Renal cortical epithelial cell (primary cell): ENCODE data around the gene PIK3R6. TPM values are rescaled to one million over a fixed set of nuclear protein-coding genes. Genes with fewer than 3 reads are reported as not detected.
"Not testable (repeated sequence)": the region's sequence is repeated elsewhere in the genome, so short reads cannot be mapped to it uniquely, and the experiment has no call there.

Experiments
- DNase-seq: peaks from one replicate; pipeline ENCODE4 v3.0.0-alpha.2; 2011; ENCODE audit warnings: low read depth
- total RNA-seq: library from RNA; depleted of rRNA; stranded (reverse); fragments of >200 nt; gene quantifications from 2 replicates; pipeline ENCODE4 v1.2.3, GENCODE V29; 2014

Gene PIK3R6
- total RNA-seq, 1 donor from 2014 or later: not detected

DNA sequence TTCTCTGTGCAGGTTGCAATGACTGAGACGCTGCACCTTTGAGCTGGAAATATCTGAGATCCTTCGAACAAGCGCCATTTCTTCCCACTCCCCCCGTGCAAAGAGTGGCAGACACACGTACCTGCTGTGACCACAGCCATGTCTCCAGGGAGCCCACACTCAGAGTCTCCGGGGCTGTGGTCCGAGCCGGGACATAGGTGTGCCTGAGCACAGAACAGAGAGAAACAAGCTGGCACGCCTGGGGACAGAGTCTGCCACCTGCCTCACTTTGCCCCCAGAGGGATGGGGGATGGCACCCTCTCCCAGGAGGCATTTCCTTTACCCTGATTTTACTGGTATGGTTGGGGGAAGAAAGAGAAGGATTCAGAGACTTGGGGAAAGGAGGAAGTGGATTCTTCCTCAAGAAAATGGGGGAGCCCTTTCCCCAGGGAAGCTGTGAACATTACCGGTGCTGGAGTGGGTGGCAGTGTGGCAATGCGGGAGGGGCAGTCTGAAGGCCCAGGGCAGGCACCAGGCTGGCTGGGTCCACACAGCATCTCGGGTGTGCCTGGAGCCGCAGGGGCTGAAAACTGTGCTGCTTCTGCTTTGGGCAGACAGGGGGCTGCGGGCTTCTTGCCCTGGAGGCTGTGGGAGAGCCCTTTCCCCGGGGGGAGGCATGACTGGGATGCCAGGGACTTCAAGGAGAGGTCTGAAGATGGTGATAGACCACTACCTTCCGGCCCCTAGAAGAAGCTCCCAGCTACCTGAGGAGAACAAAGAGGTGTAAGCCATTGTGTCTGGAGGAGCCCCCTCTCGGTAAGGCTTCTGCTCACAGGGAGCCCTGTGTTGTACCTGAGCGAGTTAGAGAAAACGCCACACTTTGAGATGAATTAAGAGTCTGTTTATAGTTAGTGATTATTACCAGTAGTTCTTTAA, 6.6 kb upstream of the PIK3R6 start:
- DNase-seq: no peak

DNA sequence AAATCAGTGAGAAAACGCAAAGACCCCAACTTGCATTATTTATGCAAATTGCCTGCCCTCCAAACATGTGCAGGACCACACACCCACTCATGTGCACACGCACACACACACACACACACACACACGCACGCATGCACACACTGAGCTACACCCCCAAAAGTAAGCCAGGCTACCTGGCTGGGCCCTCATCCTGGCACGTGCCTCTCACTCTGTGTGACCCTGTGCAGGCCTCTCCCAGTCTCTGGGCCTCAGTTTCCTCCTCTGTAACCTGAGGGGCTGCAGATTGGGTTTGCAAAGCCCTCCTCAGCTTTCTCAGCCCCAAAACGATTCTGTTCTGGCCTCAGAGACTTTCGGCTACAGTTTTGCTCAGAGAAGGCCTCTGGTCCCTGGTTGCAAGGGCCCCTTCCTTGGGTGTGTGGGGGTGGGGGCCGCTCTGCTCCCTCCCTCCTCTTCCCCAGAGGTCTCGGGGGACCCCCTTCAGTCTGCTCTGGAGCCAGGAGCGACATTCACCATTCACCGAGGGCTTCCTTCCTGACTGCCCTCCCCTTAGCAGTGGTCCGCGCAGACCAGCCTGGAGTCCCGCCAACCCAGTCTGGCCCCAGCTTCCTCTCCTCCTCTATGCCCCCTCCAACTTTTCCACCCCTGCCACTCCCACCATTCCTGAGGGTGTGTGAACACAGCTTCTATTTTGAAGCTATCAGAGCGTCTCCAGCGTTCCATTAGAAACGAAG, 5.4 kb upstream of the PIK3R6 start:
- no peak for DNase-seq

DNA sequence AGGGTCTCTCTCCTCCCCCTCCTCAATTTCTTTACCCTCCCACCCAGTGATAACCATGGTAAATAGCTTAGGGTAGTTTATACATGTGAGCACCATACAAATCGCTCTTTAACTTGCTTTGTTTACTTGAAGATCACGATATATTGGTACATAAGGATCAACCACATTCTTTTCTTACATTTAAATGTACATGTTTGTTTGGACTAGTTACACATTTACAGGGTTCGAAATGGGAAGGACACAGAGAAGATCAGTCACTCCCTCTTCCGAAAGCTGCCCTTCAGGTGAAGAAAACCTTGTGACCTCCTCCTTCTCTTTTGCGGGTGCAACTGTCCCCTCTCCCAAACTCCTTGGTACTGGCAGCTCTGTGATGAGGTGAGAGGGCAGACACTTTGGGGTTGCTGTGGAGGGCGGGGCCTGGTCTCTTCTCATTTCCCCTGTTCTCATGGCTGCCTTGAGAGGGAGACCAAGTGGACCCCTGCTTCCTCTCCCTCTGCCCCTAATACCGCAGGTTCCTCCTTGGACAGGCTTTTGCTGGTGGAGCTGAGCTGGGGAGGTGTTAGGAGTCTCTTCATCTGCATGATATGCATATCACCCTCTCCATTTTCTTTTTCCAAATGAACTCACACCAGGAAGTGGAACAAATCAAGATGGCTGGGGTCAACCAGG, 4.7 kb upstream of the PIK3R6 start:
- DNase-seq: no peak

DNA sequence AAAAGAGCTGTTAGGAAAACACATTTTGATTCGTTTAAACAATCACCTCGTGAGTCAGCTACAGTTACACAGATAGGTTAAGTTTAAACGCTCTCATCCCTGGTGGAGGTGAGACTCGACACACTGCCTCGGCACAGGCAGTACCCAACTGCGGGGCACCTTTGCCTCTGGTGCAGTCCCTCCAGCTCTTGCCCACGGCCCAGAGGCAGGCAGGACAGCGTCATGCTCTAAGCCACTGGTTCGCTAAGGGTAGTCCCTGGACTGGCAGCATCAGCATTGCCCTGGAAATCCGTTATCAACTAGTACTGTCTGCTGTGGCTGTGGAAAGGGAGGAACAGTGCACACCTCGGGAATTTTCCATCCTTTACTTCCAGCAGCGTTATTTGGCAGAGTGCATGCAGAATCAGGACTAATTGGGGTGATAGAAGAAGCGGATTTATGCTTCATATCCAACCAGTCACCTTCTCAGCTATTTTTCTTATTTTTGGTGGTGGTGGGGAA, 3.7 kb upstream of the PIK3R6 start:
- no peak for DNase-seq

DNA sequence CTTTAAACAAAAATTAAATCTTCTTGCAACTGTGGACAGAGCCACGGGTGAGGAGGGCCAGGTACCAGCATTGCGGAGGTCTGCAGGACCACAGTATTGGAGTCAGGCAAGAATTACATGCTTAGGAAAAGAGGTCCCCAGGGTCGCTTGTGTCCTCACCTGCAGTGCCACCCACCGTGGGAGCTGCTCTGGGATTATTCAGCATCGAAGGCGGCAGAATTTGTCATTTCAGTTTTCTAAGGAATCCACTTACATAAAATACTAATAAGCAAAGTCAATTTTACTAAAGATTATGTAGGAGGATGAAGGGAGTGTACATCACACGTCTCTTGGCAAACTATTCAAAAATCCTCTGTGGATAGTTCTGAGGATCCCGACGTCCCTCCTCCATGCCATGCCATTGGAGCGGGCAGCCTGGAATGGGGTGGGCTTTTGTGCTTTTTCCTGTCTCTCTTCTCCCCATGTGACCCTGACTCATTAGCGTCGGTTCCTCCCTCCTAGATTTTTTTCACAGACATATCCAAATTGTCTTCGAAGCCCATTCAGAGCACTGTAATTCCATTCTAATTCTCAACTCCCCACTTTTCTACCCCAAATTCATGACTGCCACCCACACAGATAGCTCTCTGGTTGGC, 3.0 kb upstream of the PIK3R6 start:
- DNase-seq: no peak

DNA sequence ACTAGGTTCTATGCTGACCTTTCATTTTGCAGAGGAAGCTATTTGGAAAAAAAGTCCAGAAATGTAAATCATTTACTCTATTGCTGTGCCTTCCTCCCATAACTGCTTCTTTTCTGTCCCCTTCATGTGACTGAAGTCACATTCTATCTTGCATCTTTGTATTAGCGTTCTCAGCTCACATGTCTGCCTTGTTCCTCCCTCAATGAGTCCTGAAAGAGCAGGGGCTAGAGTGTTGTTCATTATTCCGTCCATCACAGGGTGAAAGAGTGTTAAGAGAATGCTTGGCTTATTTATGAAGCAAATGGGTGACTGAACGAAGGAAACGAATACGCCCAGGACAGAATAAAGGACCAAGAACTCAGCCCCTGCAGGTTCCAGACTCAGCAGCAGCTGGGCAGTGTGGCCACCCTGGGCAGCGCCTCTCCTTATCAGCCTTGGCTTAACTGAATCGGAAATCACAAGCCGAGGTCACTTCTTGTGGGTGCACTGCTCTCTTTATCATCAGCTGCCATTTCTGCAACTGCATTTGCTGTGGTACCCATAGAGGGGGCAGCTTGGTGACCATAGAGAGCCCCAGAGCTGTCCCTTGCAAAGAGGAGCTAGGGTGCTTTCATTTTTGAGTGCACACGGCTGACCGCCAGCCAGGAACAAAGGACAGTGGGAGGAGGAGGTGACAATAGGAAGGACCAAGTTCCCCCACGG, 1.8 kb upstream of the PIK3R6 start:
- no peak for DNase-seq

DNA sequence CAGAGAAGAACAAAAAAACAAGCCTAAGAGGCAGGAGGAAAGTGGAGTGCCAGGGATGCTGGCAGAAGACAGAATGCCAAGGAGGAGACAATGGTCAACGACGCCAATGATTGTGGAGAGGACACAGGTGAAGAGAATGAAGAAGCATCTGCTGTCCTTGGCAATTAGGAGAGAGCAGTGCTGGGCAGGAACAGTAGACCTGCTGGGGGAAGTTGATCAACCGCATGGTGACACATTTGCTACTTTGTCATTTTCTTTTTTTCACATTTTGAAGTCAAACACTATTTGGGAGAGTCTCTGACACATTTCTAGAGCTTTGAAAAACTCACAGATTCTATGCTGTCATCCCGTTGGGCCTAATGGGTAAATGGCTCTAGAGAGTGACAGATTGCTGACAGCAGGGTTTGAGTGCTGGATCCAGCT, 1.1 kb upstream of the PIK3R6 start:
- DNase-seq: no peak

DNA sequence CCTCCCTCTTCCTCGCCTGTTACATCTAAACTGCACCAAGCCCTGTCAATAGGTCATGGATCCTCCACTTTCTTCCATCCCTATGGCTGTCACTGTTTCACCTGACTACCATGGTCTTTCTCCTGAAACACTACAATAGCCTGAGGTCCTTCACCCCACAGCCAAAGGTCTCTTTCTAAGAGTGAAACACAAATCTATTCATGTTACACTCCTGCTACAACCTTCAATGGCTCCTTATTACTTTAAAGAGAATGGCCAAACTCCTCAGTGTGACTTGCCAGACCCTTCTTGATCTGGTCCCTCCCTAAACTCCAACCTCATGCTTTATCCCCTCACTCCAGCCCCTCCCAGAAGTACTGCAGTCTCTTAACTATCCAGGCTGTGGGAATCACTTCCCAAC, 618 bp upstream of the PIK3R6 start:
- no peak for DNase-seq

DNA sequence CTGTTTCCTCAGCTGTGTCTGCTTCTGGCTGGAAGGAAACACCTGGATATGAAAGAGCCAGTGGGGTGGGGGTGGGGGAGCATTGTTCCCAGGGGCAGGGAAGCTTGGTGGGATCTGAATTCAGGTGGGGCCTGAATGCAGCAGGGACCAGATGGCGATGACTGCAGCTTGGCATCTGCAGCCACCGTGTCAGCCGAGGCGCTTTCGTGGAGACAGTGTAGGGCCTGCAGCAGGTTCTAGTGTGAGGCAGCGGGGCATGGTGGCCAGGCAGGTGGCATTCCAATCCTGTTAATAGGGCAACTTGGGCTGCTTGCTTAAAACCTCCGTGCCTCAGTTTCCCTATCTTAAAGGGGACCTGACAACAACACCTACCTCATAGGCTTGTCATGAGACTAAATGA, 1.7 kb downstream of the PIK3R6 start:
- DNase-seq: no peak

DNA sequence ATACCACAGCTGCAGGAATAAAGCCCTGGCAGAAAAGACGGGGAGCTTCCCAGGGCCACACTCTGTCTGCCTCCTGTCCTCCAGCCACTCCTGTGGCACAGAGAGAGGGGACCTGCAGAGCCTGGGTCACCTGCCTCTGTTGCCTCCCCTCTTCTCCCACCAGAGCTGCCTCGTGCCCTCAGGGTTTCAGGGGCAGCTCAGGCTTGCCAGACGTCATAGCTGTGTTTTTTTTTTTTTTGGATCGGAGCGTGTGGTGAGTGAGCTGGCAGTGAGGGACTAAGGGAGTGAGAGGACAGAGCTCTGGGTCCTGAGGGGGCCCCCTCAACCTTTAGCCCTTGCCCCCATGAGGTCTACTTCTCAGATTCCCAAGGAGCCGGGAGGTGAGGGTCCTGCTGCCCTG, 2.1 kb downstream of the PIK3R6 start:
- no peak for DNase-seq

DNA sequence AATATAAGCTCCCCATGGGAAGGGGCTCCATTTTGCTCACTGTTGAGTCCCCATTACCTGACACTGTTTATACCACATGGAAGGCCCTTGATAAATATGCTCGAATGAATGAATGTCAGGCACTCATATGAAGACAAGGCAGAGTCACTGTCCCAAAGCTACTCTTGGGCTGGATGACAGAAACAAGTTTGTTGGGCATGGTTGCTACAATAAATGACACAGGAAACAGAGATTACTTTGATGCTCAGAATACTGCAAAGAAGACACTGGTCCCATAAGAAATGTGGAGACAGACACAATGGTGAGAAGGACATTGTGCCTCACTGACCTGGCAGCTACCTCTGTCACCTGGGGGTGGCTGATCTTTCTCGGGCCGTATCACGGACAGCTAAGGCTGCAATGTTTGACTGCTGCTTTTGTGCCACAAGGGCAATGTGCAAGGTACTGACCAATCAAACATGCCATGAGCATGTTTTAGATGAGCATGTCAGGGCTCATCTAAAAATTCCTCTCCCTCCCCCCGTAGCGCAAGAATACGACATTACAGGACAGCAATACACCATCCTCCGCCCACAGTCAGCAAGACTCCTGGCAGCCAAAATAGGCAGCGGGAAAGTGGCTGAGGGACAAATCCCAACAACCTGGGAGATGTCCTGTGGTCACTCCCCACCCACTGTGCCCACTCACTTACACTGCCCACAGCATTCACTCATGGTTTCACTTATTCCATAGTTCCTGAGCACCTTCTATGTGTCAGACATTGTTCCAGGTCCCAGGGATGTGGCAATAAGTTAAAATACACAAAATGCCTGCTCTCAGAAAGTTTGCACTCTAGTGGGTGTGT, 5.0 kb downstream of the PIK3R6 start:
- no peak for DNase-seq

DNA sequence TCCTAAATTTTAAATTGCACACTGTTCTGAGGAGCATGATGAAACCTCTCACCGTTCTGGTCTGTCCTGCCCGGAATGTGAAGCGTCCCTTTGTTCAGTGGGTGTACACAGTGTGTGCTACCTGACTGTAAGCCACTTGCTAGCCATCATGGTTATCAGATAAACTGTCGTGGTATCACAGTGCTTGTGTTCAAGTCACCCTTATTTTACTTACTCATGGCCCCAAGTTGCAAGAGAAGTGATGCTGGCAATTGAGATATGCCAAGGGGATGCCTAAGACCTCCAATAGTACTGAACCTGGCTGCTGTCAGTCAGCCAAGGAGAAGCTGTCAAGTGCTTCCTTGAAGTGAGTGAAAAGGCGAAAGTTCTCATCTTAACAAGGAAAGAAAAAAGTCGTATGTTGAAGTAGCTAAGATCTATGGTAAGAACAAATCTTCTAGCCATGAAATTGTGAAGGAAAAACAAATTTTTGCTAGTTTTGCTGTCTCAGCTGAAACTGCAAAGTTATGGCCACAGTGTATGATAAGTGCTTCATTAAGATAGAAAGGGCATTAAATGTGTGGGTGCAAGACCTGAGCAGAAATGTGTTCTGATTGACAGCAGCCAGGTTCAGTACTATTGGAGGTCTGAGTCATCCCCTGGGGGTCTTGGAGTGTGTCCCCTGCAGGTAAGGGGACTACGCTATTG, 5.8 kb downstream of the PIK3R6 start:
- DNase-seq: no peak

DNA sequence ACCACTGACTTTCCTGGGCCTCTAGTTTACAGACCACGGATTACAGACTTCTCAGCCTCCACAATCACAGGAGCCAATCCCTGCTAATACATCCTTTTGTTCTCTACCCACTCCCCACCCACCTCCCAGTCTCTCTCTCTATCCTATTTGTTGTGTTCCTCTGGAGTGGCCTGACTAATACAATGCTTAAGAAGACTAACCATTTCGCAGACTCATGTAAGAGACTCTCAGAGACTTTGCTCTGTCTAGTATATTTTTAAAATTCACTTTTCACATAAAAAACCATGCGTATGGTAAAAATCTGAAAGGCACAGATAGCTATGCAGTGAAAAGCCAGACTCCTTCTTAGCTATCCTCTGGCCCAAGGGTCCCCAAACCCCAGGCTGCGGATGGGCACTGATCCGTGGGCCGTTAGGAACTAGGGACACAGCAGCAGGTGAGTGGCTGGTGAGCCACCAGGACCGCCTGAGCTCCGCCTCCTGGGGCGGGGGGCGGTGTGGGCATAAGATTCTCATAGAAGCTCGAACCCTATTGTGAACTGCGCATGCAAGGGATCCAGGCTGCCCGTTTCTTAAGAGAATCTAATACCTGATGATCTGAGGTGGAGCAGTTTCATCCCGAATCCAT, 7.6 kb downstream of the PIK3R6 start:
- DNase-seq: no peak

DNA sequence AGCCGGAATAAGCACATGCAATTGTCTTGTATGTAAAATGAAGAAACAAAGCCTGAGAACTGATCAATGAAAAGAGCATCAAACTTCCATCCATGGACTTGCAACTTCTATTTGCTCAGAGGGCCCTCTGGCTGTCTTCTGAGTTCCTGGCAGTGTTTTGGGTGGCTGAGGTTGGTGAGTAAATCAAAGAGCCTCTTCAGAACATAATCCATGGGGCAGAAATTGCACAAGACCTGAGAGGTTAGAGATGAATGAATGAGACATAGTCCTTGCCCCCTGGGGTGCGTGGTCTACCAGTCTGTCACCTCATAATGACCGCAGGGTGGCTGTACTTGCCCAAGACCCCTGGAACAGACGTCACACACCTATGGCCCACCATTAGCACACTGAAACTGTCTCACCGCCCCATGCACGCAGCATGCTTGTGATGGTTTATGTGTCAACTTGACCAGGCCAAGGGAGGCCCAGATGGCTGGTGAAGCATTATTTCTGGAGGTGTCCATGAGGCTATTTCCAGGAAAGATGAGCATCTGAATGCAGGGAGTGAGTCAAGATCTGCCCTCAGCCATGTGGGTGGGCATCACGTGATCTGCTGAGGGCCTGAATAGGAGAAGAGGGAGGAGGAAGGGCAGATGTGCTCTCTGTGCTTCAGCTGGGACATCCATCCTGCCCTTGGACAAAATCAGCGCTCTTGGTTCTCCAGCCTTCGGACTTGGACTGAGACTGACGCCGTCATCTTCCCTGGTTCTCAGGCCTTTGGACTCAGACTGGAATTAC, 8.3 kb downstream of the PIK3R6 start:
- DNase-seq: no peak

DNA sequence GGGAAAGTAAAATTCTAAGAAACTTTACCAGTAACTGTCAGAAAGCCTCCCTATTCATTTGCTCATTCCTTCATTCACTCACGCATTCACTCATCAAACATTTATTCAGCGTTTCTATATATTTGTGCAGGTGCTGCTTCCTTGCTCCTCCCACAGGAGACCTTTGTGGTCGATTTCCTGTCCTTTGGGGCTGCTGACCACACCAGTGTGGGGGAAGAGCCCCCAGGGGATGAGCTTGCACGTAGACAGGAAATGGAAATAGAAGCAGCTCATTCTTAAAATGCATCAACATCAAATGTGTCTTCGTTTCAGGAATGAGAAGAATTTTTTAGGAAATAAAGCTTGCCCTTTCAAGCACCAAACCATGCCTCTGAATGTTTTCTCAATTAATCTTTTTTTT, 9.6 kb downstream of the PIK3R6 start:
- DNase-seq: no peak

DNA sequence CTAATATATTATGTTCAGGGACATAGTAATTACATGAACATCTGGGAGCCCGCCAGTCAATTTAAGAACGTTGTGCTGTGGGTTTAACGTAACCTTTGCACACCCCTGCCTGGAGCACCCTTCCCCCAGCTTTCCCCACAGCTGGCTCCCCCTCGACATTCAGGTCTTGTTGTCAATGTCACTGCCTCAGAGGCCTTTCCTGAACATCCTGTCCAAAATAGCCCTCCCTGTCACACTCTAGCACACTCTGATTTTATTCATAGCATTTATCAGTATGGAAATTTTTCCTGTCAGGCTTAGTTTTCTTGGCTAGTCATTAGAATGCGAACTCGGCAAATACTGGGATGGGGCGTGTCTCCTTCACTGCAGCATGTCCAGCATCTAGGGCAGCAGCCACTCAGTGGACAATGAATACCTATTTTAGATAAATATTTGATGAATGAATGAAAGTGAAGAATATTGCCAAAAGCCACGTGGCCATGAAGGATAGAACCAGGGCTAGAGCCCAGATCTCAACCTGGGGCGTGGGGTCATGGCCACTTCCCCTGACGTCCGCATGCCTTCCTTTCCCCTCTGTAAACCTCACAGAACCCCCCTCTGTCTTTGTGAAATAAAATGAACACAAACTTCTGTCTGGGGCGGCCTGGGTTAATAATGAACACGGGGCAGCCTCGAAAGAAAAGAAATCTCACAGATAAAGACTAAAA, 10.5 kb downstream of the PIK3R6 start:
- no peak for DNase-seq

DNA sequence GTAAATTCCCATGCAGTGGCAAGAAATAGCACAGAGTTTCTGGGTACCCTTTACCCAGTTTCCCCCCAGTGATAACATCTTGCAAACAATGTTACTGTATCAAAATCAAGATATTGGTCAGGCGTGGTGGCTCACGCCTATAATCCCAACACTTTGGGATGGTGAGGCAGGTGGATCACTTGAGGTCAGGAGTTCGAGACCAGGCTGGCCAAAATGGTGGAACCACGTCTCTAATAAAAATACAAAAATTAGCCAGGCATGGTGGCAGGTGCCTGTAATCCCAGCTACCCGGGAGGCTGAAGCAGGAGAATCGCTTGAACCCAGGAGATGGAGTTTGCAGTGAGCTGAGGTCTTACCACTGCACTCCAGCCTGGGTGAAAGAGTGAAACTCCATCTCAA, 11.3 kb downstream of the PIK3R6 start:
- not testable (repeated sequence) for DNase-seq
